Activated naive CD4-positive, alpha-beta T cell (primary cell): ENCODE data around the gene SETBP1.

Source experiments
- DNase-seq, 4 experiments: peaks; one replicate each; lab custom pipeline; 2025; lab: John Stamatoyannopoulos, UW

The SETBP1 gene

DNA sequence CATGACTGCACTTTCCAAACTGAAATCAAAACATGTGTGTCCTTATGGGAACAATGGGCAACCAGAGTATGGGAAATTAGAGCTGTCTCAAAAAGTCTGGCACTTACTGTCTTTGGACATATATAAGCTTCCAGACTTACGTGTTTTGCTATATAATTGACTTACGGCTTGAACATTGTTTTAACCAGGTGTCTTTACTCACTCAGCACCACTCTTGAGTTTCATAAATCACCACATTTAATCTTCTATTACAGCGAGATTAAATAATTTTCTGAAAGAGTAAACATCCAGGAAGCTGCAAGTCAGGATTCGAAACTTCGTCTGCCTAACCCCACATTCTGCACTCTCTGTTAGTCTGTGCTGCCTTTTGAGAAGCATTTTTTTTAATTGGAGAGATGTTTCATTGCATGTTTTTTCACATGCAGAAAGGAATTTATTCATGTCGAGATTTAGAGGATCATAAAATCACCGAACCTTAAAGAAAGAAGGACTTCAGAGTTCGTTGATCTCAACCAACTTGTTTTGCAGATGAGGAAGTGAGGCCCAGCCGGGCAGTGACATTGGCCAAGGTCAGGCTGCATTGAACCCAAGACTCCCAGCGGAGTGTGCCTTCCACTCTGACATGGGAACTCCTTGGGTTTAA lies 137.3 kb downstream of the SETBP1 start:
- no peak for DNase-seq

DNA sequence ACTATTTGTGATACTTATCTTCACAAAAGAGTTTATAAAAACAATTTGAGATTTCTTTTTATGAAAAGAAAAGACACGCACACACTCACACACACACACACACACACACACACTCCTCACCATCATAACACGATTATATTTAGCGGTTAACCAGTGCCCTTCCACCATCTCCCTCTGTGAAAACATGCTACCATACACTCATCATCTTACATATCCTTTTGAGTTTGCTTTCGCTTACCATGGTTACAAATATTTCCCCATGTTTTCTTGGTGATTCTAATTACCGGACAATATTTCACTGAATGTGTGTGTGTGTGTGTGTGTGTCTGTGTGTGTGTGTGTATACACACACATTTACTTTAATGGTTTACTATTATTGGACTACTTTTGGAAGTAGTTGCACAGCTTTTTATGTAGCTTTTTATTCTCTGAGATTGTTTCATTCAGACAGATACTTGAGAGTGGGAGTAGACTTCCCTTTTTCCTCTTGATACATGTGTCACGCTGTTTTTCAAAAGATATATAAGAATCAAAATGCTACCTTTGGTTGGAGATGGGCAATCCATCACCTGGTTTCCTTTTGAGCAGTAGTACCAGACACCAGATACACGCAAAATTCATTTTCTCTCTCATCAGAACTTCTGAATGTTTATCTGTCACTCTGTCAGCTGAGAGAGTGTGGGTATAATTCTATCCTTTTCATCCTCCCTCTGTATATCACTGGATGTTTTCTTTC lies 138.1 kb downstream of the SETBP1 start:
- DNase-seq = no peak

DNA sequence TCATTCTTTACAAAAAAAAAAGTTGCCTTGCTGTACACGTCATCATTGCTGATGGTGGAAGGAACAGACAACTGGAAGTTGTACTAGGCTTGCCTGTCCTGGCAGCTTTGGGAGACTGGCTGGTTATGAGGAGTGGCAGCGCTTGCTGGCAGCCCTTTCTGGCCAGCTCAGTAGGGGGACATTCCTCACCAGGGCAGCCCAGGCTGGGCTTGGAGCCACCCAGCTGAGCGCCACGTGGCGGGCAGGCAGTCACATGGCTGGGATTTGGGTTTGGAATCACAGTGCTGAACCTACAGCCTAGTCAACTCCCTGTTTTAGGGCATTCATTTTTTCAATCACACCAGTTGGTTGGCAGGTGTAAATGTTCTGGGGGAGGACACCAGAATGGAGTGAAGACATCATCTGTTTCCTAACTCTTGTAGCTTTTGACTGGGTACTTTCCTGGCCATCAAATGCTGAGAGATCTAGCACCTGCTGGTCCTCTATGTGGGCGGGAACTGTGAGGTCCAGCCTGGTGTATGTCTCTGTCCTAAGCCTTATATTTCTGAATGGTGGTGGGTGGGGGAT lies 139.3 kb downstream of the SETBP1 start:
- no peak for DNase-seq

DNA sequence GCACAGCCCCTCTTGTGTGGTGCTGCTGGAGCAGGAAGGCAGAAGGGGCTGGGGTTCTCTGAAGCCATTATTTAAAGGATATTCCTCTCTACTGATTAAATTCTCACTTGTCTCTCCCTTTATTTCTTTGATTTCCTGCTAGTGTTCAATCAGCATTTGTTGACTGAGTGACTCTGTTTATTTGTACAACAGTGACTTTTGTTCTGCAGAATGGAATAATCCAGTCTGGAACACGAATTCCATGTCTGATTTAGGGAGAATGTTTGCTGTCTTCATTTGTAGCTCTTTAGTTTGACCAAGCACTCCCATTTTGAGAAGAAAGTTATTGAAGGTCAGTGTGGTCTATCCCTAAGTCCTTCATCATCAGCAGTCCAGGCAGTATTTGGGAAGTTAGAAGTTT lies 141.2 kb downstream of the SETBP1 start:
- no peak for DNase-seq

DNA sequence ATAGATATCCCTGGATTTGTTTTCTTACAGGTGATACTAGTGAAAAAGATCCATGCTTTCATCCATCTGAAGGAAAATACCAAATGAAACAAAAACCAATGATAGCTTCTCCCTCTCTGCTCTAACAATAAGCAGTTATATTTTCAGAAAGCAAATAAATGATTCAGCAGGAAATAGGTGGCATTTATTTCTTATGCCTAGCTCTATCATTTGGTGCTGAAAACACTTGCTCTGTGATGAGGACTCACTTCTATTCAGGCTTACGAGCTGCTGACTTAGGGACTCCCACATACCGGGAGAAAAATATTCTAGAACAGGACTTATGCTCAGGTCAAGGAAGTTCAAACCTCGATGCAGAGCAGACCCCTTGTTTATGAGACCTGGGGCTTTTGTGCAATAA lies 142.6 kb downstream of the SETBP1 start:
- no peak for DNase-seq

DNA sequence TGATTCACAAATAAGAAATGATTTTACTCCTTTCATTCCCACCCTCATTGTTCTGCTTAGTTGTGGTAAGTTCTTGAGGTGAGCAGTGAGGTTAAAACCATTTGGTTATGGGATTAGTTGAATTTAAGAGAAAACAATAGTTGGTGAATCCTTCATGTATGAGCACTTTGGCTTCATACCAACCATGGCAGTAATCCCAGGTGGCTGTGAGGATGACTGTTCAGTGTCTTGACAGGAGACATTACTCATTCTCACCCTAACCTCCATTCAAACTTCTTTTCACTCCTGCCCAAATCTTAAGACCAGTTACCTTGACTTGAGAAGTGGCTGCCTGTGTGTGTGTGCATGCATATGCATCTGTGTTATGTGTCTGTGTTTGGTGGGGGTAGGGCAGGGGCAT lies 143.1 kb downstream of the SETBP1 start:
- DNase-seq = no peak

DNA sequence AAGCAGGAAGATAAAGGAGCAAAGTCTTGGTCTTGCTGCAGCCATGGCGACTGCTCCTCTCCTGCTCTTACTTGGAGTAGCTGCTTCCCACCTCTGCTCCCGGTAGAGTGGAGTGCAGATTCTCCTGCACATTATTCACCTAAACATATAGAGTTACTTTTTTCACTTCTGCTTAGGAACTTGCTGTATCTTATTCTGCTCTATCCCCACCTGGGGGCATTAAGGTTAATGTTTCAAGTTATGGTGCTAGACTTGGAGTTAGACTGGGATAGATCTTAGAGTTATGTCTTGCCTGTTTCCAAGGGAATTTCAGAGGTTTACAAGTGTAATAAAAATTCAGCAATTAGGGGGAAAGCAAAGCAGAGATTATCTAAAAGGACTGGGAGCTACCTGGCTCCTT lies 144.2 kb downstream of the SETBP1 start:
- no peak for DNase-seq

DNA sequence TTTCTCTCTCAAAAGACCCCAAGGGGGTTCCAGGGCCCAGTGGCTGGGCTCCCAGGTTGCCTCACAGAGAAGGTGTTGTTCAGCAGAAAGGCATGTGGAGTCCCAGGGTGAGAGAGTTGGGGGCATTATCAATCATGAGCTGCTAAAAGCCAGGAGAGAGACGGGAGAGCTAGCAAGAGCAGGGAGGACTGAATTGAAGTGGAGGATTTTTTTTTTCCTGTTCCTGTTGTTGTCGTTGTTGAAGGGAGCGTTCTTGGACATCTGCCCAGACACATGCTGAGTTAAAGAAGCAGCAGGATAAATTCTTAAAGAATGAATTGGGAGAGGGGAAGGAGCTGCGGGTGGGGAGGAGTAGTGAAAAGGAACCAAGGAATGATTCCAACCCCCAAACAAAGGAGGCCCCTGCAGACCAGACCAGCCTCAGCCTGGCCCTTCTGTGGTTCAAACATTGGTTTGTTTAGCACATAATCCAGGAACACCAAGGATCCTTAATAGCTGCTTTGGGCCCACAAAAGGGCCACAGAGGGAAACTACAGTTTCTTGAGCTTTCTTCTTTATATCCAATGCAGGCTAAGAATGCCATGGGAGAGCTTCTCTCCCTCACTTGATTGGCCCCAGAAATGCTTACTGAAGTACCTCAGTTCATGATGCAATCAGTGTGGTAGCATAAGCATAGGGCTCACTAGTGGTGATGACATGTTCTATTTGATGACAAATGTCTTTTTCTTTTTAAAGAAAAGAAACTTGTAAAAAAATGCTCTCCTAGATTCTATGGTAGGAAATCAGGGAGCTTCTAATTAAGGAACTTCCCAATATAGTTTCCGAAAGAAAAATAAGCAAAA lies 146.0 kb downstream of the SETBP1 start:
- no peak for DNase-seq

DNA sequence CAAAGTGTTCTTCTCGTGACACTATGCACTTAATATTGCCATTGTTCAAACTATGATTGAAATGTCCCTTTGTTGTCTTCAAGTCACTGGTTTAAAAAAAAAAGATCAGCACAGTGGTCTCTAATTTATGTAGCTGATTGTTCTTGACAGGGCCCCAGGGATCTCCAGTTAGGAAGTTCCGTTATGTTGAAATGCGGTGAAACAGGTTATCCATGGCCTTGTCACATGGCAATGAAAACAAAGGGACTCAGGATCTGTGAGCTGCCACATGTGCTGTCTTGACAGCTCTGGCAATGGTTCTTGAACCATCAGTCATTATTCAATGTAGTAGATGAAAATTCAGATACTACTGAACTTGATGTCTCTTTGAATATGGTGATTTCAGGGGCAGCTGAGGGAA lies 147.4 kb downstream of the SETBP1 start:
- DNase-seq = no peak

DNA sequence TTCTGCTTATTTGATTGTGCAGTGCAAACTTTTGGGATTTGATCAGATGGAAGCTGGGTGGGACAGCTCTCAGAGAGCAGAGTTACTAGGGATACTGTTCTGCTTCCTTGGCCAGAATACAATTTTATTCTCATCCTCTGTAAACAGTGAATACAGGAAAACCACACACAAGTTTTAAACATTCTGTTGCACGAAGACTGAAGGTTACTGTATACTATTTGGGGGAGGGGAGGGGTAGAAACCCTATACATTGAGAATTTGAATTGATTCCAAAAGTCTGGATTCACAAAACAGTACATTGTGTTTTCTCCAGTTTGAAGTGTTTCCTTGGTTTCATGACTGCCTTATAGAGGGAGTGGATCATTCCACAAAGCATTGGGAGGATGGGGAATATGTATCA lies 149.9 kb downstream of the SETBP1 start:
- no peak for DNase-seq

DNA sequence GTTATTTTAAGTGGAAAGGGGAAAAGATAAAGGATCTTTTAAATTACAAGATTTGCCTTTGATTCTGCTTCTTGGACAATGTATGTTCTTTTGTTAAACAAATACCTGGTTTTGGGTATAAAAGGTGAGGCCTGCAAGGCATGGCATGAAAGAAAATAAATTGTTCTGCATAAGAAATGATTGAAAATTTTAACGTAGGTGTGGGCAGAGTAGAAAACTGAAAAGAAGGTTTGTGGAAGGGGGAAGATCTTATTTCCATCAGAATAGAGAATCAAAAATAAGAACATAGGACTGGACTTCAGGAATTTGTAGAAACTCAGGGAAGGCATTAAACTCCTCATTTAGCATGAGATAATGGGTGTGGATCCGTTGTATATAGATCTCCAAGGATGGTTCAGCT lies 153.1 kb downstream of the SETBP1 start:
- no peak for DNase-seq

DNA sequence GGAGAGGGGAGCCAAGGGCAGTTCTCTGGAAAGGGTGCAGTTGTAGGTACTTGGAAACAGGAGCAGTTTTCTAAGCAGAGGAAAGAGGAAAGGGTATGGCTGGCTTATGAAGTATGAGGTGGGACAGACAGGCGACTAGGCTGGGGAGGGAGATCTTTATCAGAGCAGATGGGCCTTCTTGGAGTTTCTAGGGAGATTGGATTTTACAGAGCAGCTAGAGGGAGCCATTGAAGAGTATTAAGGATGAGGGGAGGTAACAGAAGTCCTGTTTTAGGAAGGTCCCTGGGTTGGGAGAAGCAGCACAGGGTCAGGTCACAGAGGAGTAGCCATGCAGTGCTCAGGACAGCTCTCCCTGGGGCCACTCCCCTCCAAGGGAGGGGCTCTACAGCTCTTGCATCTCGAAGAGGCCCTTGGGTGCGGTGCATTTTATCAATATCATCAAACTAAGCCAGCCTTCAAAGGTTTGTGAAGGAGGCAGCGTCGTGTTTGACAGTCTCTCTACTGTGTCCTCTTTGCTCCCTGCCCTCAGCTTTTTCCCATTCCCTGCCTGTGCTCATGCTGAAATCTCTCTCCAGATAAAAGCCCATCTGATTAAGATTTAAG lies 154.3 kb downstream of the SETBP1 start:
- DNase-seq = no peak

DNA sequence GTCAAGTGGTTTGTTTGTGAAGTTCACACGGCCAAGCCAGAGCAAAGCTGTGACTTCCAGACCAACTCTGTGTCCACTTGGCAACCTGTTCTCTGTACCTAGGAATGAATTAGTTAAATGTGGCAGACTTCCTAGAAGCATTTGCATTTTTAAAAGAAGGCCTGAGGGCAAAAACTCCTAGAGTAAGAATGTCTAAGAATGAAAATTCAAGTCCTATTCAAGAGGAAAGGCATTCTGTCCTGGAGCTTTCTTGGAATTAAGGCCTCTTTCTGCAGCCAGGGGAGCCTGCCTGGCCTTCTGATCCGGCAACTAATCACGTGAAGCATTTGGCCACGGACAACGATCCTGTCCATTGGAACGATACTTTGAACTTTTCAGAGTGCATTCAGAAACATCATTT lies 155.0 kb downstream of the SETBP1 start:
- no peak for DNase-seq

DNA sequence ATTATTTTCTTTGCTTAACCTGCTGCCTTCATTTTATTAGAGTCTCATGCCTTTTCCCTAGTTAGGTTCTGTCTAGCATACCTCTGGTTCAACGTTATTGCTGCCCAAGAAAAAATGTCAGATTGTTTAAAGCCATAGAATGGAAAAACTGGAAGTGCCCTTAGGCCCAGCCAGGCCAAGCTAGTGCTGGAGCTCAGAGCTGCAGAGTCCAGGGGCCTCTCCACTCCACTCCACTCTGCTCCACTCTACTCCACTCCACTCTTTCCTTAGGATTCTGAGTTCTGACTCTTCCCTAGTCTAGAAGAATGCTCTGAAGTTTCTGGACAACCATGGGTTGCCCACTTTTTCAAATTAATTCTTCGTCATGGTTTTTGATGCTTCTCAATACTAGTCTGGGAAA lies 155.6 kb downstream of the SETBP1 start:
- no peak for DNase-seq

DNA sequence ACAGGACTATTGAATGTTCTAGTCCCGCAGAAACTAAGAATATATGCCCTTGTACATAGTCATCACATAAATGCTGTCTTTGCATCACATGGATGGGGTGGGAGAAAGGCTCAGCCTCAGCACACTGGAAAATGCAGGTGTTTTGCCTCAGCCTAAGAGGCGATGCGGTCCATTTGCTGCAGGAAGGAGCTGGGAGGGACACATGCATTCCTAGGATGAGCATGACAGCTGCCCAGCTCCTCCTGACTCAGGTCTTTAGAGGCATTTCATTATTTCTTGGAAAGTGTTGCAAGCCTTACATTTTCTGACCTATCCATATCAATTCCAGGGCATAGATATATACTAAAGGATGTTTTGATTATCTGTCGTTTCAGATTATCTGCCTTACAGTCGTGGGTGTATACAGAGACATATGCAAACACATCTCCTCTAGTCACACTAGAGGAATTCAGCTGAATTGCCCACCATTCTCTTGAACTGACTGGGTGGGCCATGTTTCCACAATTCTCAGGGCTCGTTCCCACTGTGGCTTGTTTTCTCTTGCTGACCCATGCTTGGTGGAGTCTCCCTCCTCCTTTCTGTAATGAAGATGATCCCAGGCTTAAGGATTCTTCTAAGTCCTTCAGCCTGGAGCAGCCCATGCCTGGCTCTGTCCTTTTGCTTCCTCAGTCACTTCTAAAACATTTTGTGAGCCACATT lies 156.9 kb downstream of the SETBP1 start:
- no peak for DNase-seq

DNA sequence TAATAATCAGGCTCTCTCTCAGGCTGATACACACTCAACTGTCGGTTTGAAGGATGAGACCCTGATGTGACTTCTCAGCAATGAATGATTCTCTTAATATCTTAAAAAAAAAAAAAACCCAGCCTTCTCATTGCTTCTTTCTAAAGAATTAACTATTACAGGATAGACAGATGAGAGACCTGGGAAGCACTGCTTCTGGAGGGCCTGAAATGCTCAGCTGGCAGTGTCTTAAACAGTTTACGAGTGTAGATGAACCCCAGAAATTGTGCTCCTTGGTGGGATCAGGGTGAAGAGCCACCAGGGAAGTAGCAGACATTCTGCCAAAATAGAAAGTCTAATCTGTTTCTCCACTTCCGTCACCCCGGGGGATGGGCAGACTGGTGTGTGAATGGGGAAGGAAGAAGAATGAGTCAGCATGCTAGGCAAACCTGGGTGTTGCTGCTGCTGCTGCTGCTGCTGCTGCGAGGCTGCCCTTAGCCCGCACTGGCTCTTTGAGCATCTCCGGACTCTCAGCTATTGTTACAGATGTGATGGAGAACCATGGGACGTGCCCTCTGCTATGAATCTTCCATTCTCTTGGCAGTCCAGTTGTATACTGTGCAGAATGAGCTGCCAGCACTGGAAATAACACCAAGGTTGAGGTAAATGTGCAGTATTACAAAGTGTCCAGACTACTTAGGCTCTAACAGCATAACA lies 158.4 kb downstream of the SETBP1 start:
- peak in 3 of 4 experiments; percentile 3 to 22 (median 6) for DNase-seq

DNA sequence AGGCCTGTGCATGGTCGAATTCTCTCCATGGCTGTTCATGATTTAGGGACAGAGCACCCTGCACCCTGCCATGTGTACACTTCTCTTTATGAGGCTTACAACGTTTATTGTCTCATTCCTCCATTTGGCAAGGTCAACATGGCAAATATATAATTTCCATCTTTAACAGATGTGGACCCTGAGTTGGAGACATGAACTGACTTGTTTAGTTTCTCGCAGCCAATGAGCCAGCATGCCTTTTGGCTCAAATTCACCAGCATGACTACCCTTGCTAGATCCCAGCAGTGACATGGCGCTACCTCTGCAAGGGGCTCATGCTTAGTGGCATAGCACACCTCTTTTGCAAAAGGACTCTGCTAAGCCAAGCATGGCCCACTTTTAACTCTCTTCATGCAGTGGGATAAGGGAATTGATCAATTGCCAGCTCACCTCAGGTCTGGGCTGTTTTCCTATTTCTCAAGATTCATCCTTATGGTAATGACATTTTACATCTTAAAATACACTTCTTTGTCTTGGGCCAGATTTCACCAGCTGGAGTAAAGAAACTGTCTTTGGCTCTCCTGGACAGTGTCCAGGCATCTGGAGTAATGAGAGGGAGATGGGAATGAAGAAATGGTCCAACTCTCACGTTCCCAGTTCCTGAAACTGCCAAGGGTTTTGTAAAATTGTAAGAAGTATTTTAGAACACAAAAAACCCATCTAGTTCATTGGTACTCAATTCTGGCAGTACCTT lies 159.5 kb downstream of the SETBP1 start:
- no peak for DNase-seq

DNA sequence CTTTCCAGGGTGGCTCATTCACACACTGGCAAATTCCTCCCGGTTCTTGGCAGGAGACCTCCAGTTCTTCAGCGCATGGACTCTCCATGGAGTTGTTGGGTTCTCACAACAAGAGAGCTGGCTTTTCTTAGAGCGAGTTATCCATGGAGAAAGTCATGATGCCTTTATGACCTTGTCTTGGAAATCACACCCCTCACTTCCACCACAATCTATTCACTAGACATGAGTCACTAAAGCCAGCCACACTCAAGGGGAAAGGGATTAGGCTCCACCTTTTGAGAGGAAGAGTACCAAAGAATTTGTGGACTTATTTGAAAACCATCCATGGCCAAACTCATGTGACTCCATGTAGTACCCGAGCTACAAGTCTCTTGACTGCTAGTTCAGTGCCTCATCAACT lies 160.5 kb downstream of the SETBP1 start:
- no peak for DNase-seq

DNA sequence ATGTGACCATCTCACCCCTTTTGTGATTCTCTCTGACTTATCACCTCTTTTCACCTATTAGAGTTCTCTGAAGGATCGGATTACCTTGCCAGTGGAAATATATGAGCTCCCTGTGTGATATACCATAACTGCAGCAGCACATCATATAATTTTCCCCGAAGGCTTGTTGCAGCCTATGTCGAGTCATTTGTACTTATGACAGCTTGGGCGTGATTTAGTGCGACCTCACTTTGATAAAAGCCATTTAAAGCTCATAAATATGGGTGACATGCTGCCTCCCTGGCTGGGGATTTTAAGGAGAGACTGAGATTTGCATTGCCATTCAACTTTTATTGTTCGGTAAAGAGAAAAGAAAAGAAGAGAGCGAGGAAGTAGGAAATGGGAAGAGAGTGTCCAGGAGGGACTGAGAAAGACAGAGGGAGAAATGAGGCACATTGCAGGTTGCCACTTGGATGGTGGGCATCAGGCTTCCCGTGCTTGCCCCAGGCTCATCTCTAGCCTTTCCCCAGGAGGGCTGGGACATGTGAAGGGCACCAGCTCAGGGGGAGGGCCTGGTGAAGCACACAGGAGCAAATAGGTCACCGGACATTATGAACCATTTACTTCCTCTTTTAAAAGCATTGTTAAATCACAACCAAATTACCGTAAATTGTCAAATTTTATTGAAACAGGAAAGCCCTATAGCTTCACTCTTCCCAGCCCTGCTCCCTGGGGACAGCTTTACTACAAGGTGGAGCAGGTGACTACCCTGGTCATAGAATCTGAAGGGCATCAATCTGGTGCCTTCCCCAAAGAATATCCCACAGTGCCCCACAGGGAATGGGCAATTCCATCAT lies 161.3 kb downstream of the SETBP1 start:
- DNase-seq = no peak
